Memory B cell (primary cell): Measurements from ENCODE around the gene PITRM1.

Source experiments
- ATAC-seq: fragments of 150-1000 bp; cut with Tn5 transposase; 2 replicates; pipeline ENCODE4 v1.10.0; 2021; ENCODE audit warnings: low read depth, mild to moderate bottlenecking, moderate library complexity
- DNase-seq, 2 donors: peaks; one replicate each; pipeline ENCODE4 v3.0.0; 2022; ENCODE audit warnings: low spot score in 2 of 2
- H3K27ac Mint-ChIP-seq: one replicate; pipeline ENCODE4 v1.8.0; 2022; ENCODE audit warnings: mild to moderate bottlenecking, moderate library complexity, mixed read lengths
- H3K27me3 Mint-ChIP-seq: one replicate; pipeline ENCODE4 v1.8.0; 2022; ENCODE audit warnings: mixed read lengths
- H3K36me3 Mint-ChIP-seq: one replicate; pipeline ENCODE4 v1.8.0; 2022; ENCODE audit warnings: mild to moderate bottlenecking, mixed read lengths
- H3K4me1 Mint-ChIP-seq: one replicate; pipeline ENCODE4 v1.8.0; 2022; ENCODE audit warnings: mixed read lengths
- H3K4me3 Mint-ChIP-seq: one replicate; pipeline ENCODE4 v1.8.0; 2022; ENCODE audit warnings: mild to moderate bottlenecking, moderate library complexity, mixed read lengths
- H3K9me3 Mint-ChIP-seq: one replicate; pipeline ENCODE4 v1.8.0; 2022; ENCODE audit warnings: mixed read lengths

PITRM1 gene

GRCh38 chr10:3148041-3148440 is 24.5 kb downstream of the PITRM1 start:
- Mint-ChIP-seq H3K36me3 (peaks cover 54% of the 10 kb centered on the region), H3K4me3 (no peak overlapping the region), H3K27ac (no peak overlapping the region), H3K4me1 (no peaks in the 10 kb centered on the region), H3K9me3 (no peaks in the 10 kb centered on the region), H3K27me3 (no peaks in the 10 kb centered on the region)
- no peak for ATAC-seq
- no peak for DNase-seq

GRCh38 chr10:3147117-3147820 is 25.3 kb downstream of the PITRM1 start:
- no peaks in the 10 kb centered on the region for H3K9me3 Mint-ChIP-seq
- ATAC-seq (no peak), DNase-seq (no peak)
- H3K27ac Mint-ChIP-seq: no peak overlapping the region
- no peaks in the 10 kb centered on the region for H3K27me3 Mint-ChIP-seq
- H3K4me1 Mint-ChIP-seq: no peaks in the 10 kb centered on the region
- no peak overlapping the region for H3K4me3 Mint-ChIP-seq
- H3K36me3 Mint-ChIP-seq: peaks cover 50% of the 10 kb centered on the region

- ATAC-seq (no peak), DNase-seq (no peak)
- Mint-ChIP-seq H3K27ac (no peak overlapping the region), H3K27me3 (no peaks in the 10 kb centered on the region), H3K36me3 (peaks cover 49% of the 10 kb centered on the region), H3K9me3 (no peaks in the 10 kb centered on the region), H3K4me3 (no peak overlapping the region), H3K4me1 (no peaks in the 10 kb centered on the region)
Observed at GRCh38 chr10:3146289-3146688, 26.3 kb downstream of the PITRM1 start.

GRCh38 chr10:3145366-3145765 is 27.2 kb downstream of the PITRM1 start:
- DNase-seq: no peak
- Mint-ChIP-seq H3K9me3 (no peaks in the 10 kb centered on the region), H3K4me1 (no peaks in the 10 kb centered on the region), H3K4me3 (no peak overlapping the region), H3K27me3 (no peaks in the 10 kb centered on the region), H3K27ac (no peak overlapping the region), H3K36me3 (peaks cover 43% of the 10 kb centered on the region)
- ATAC-seq: no peak

- Mint-ChIP-seq H3K27me3 (no peaks in the 10 kb centered on the region), H3K4me3 (no peak overlapping the region), H3K9me3 (no peaks in the 10 kb centered on the region), H3K4me1 (no peaks in the 10 kb centered on the region), H3K36me3 (peaks cover 41% of the 10 kb centered on the region), H3K27ac (no peak overlapping the region)
- ATAC-seq: no peak
- DNase-seq: no peak
Observed at GRCh38 chr10:3143791-3144434, 28.7 kb downstream of the PITRM1 start.

- Mint-ChIP-seq H3K4me1 (no peaks in the 10 kb centered on the region), H3K27me3 (no peaks in the 10 kb centered on the region)
Observed at GRCh38 chr10:3143366-3143765, 29.2 kb downstream of the PITRM1 start.

GRCh38 chr10:3142146-3142875 is 30.3 kb downstream of the PITRM1 start:
- ATAC-seq (no peak), DNase-seq (no peak)
- Mint-ChIP-seq H3K27me3 (no peaks in the 10 kb centered on the region), H3K36me3 (peaks cover 43% of the 10 kb centered on the region), H3K4me3 (no peak overlapping the region), H3K27ac (no peak overlapping the region), H3K4me1 (no peaks in the 10 kb centered on the region), H3K9me3 (no peaks in the 10 kb centered on the region)

More at GRCh38 chr10:3143366-3143765, 29.2 kb downstream of the PITRM1 start:
- ATAC-seq (no peak), DNase-seq (no peak)
- Mint-ChIP-seq H3K36me3 (peaks cover 45% of the 10 kb centered on the region), H3K4me3 (no peak overlapping the region), H3K9me3 (no peaks in the 10 kb centered on the region), H3K27ac (no peak overlapping the region)

- Mint-ChIP-seq H3K36me3 (peaks cover 42% of the 10 kb centered on the region), H3K27ac (no peak overlapping the region), H3K27me3 (no peaks in the 10 kb centered on the region), H3K9me3 (no peaks in the 10 kb centered on the region), H3K4me3 (no peak overlapping the region), H3K4me1 (no peaks in the 10 kb centered on the region)
- ATAC-seq (no peak), DNase-seq (no peak)
Observed at GRCh38 chr10:3141351-3142005, 31.1 kb downstream of the PITRM1 start.

GRCh38 chr10:3140280-3140679 is 32.3 kb downstream of the PITRM1 start:
- no peak for DNase-seq
- Mint-ChIP-seq H3K9me3 (no peaks in the 10 kb centered on the region), H3K27ac (no peak overlapping the region), H3K36me3 (peaks cover 42% of the 10 kb centered on the region), H3K4me1 (no peaks in the 10 kb centered on the region), H3K27me3 (no peaks in the 10 kb centered on the region), H3K4me3 (no peak overlapping the region)
- ATAC-seq: no peak

GRCh38 chr10:3139216-3139910 is 33.2 kb downstream of the PITRM1 start:
- ATAC-seq: no peak
- H3K36me3 Mint-ChIP-seq: peaks cover 45% of the 10 kb centered on the region
- no peaks in the 10 kb centered on the region for H3K4me1 Mint-ChIP-seq
- DNase-seq: no peak
- H3K27ac Mint-ChIP-seq: no peak overlapping the region
- no peaks in the 10 kb centered on the region for H3K9me3 Mint-ChIP-seq
- no peak overlapping the region for H3K4me3 Mint-ChIP-seq
- no peaks in the 10 kb centered on the region for H3K27me3 Mint-ChIP-seq

- H3K4me3 Mint-ChIP-seq: no peak overlapping the region
- H3K9me3 Mint-ChIP-seq: no peaks in the 10 kb centered on the region
- H3K27ac Mint-ChIP-seq: no peak overlapping the region
Observed at GRCh38 chr10:3137958-3138726, 34.4 kb downstream of the PITRM1 start.

GRCh38 chr10:3136763-3137611 is 35.6 kb downstream of the PITRM1 start:
- Mint-ChIP-seq H3K9me3 (no peaks in the 10 kb centered on the region), H3K4me1 (no peaks in the 10 kb centered on the region), H3K4me3 (no peak overlapping the region), H3K27ac (no peak overlapping the region), H3K36me3 (peaks cover 37% of the 10 kb centered on the region), H3K27me3 (no peaks in the 10 kb centered on the region)
- no peak for DNase-seq
- no peak for ATAC-seq

More at GRCh38 chr10:3137958-3138726, 34.4 kb downstream of the PITRM1 start:
- ATAC-seq: no peak
- Mint-ChIP-seq H3K27me3 (no peaks in the 10 kb centered on the region), H3K4me1 (no peaks in the 10 kb centered on the region), H3K36me3 (peaks cover 39% of the 10 kb centered on the region)
- no peak for DNase-seq
